GM18511 (cell line): ENCODE measurements around the gene SYCP3.

ENCODE experiments used
- ATAC-seq: cut with Tn5 transposase; IDR thresholded peaks from one replicate; pipeline ENCODE4 v1.9.1; 2021; ENCODE audit warnings: mild to moderate bottlenecking, moderate library complexity; ENCODE audit not compliant: unreplicated experiment

Gene SYCP3

DNA sequence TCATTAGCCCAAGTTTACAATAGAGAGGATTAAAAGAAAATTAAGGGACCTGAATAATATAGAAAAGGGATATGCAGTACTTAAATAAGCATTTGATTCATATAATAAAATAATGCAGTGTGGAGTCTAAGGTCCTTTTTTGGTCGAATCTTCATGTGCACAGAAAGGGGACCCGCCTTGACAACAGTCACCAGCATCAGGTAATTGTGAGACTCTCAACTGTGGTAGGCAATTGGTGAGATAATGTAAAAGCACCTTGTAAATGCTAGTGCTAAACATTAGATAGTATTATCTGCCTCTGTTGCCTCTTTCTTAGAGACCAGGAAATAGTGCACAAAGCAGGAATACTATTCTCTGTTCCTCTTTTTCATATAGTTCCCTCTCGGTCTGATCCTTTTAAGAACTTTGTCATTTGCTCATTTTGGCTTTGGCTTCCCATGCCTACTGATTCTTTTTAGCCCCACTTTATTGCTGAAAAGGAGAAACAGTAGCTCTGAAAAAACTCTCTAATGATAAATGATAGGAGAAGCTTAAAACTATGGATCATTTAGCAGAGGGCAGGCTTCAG, 24.3 kb downstream of the SYCP3 start:
- no peak for ATAC-seq

DNA sequence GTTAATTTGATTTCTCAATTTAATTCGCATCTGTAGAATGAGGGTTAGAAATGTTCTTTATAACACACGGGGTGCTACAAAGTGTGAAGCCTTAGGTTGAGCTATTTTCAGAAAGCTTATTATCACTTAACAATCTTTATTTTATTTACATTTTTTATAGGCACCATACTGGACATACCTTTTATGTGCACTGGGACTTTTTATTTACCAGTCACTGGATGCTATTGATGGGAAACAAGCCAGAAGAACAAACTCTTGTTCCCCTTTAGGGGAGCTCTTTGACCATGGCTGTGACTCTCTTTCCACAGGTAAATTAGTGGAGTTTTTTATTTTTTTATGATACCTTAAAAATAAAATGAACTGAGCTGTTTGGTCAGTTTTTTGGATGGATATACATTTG, 25.3 kb downstream of the SYCP3 start:
- no peak for ATAC-seq

DNA sequence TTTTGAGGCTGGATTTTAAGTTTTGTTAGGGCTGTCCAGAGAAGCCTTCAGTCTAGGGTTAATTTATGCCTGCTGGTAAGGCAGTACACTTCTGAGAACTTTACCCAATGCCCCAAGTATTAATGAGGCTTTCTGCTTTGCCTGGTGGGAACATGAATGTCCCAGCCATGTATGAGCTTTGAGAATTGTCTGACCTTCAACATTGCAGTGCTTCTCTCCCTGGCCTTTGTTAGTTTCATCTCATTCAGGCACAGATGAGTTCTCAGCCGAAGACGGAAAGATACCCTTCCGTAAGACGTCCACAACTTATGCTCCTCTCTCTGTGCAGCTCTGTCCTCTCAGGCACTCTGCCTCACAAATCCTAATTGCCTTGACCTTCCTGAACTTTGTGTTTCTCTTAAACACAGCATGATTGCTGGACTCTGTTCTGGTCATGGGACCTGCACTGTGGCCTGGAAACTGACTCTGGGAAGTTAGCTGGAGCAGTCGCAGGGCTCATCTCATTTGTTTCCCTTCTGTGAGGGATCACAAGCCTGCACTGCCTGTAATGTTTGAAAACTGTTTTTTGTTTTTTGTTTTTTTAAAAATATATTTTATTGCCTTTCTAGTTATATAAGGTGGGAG, 26.1 kb downstream of the SYCP3 start:
- no peak for ATAC-seq

DNA sequence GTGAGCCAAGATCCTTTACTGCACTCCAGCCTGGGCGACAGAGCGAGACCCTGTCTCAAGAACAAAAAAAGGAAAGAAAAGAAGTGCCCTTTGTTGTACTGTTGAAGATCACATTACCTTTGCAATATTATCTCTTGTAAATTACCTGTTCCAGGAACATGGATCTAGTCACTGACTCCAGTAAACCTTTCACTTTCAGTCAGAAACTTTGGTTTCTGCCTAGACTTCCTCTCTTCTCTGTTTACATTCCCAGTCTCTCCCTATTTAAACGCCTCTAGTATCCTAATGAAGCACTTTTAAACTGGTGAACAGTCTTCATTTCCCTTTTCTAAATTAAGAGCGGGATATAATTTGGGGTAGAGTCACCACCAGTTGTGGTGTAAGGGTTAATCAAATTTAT, 29.0 kb downstream of the SYCP3 start:
- ATAC-seq = no peak

DNA sequence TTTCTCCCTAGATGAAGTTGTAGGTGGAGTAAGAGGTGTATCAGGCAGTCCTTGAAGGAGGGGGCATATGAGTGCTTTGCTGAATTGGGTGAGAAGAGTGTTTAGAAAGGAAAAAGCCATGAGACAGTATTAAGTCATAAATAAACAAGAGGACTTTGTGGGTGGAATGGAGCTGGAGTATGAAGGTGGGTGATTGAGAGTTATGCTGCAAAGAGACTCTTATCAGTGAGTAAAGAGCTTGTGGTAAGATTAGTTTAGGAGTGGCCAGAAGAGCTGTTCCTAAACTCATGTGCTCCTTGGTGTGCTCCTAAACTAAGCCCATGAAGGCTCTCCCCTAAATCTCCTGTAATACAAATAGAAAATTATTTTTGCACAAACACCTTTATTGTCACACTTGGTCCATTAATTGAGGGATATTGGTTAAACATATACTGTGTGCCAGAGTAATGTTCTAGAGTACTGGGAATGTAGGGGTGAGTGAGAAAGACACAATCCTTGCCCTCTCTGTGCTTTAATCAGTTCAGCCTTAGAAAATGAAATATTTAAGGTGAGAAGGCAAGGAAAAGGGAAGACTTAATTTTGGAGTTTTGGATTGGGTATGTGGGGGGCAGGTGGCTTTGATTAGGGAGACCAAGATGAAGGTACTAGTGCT, 32.0 kb downstream of the SYCP3 start:
- ATAC-seq = no peak

DNA sequence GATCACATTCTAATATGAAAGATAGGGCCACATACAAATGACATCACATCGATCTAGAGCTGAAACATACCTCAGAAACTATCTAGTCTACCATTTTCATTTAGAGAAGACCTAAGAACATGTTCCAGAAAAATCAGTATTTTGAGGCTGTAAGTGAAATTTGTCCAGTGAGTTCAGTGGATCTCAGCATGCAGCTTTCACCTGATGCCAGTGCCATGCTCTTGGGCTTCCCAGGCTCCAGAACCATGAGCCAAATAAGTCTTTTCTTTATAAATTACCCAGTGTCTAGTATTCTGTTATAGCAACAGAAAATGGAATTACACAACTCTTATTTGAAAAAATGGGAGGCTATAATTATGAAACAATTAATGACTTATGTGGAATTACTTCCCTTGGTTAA, 32.9 kb downstream of the SYCP3 start:
- ATAC-seq = no peak

DNA sequence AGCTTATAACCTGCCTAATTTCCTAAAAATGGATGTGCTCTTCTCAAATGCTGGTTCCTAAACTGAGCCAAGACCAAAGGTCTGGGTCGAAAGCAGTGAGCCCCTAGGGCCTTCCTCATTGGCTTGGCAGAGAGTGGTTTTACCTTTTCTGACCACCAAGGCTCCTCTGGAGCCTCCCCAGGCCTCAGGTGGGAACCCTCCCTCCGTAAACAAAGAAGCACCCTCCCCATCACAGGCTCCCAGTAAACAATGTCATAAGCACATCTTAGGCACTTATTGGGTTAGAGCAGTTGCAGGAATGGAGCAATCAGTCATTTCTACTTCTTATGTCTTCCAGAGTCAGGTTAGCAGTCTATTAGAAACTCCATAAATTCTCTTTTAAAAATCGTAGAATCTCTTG, 35.8 kb downstream of the SYCP3 start:
- ATAC-seq = no peak

DNA sequence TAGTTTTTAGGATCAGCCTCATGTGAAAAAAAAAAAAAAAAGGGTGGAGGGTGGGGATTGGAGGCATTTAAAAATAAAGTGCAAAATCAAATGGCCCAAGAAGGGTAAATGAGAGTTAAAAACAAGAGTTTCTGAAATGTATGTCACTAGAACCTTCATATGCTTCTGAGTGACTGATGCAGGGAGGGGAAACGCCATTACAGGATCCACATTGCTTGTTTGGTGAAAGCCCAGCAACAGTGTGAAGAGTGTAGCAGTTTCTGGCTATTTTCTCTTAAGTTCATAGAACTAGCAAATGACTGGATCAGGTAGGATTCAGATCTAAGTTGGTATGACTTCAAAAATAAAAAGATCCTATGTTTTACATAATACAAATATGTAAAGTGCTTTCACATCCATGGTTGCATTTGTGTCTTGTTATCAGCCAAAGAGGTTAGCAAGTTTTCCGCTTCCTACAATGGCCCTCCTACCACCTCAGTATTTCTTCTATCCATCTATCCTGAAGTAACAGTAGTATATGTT, 38.9 kb downstream of the SYCP3 start:
- ATAC-seq = no peak

DNA sequence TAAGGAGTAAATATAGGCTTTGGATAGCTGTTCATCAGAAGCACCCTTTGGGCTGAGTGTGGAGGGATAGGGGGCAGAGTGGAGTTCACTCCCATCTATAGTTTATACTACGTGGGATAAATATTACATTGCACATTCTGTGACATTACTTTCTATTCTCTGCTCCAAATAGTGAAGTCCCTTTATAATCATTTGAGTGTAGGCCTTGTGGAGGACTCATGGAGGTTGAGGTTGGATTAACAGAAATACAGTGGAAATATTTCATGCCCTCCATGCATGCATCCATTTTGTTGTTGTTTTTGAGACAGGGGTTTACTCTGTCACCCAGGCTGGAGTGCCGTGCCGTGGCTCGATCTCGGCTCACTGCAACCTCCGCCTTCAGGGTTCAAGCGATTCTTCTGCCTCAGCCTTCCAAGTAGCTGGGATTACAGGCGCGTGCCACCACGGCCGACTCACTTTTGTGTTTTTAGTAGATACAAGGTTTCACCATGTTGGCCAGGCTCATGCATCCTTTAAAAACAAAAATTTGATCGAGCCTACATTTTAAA, 40.4 kb downstream of the SYCP3 start:
- ATAC-seq = no peak

DNA sequence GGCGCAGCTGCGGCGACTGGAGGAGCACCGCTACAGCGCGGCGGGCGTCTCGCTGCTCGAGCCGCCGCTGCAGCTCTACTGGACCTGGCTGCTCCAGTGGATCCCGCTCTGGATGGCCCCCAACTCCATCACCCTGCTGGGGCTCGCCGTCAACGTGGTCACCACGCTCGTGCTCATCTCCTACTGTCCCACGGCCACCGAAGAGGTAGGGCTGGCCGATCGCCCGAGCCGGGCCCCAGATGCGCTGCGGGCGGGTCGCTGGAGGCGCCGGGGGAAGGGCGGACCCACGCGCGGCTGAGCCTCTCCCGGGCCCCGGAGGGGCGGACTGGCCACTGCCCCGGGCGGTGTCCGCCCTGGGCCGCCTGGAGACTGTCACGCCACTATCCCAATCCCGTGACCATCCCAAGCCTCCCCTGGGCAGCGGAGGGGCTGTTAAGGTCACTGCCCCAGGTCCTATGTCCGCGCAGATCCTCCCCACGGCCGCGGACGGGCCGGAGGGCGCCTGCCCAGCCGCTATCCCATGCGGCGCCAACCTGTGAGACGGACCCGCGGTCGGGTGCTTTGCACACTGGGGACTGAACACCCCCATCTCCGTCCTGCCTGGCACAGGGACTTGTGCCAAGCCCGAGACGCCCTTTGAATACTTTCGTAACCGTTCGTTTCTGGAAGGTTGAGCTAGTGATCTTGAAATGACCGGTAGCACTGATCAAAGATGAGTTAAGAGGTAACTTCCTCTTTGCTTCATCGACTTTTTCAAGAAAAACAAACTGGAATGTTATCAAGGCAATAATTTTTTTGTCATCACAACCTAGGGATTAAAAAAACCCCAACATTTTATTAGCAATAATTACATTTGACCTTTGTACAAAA, 41.1 kb downstream of the SYCP3 start:
- ATAC-seq = peak; percentile 38

DNA sequence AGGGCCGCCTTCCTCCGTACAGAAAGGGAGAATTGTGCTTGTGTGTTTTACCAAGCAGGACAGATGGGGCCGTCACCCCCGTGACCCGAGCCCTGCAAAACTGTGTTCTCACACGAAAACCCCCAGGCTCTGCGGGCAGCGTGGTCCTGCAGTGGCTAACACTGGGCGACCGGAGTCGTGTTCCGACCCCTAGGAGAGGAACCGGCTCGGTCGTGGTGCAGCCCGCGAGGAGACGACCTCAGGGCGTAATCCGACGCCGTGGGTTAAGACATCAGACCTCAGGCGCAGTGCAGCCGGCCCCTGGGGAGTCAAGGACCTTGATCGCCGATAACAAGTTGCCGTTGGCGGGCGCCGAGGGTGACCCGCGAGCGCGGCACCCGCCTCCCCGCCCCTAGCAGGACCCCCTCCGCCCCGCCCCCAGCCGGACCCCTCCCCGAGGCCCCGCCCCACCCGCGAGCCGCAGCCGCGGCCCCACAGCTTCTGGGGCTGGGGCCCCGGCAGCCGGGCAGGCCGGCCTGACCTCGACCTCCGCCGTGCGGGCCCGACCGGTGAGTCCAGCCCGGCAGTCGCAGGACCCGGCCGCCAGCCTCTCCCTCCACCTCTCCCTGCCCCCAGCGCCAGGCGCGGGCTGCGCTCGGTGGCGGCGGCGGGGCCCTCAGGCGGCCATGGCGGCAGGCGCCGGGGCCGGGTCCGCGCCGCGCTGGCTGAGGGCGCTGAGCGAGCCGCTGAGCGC, 41.9 kb downstream of the SYCP3 start, which contains the start of gene CHPT1:
CHPT1 (plus strand) TSS at position 444 of the 733 bp plus-strand sequence; CDS start at position 666, 222 bp downstream.
- peak; percentile 76 for ATAC-seq

DNA sequence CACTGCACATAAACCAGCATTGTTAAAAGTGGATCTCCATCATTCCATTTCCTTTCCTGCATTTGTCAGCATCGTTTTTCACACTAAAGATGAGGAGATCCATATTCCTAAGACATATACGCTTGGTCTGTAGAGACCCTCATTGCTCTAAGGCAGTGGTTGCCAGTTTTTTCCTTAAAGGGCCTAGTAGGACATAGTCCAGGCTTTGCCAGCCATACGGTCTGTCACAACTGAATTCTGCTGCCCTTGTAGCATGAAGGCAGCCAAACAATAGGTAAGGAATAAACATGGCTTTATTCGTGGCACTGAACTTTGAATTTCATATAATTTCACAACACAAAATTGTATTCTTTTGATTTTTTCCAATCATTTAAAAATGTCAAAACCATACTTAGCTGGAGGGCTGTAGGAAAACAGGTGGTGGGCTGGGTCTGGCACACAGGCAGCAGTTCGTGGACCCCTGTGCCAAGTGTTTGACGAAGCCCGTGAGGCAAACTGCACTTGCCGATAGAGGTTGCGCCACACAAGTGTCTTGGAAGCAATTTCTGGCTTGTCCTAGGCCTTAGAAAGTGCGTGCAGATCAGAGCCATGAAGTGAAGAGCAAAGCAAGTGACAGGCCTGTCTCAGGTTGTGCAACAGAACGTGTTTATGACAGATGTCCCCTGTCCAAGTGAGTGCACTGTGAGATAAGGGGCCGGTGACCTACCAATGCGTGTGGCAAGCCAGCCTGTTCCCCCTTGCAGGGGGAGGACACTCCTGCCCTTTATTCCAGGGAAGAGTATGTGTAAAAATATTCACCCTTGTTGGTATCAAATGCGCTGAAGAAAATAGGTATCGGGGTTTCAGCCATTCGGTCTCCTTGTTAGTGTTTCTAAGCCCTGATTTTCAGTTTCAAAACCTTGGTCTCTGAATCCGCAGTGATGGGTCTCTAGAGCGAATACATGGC, 42.7 kb downstream of the SYCP3 start:
- ATAC-seq = peak; percentile 35

DNA sequence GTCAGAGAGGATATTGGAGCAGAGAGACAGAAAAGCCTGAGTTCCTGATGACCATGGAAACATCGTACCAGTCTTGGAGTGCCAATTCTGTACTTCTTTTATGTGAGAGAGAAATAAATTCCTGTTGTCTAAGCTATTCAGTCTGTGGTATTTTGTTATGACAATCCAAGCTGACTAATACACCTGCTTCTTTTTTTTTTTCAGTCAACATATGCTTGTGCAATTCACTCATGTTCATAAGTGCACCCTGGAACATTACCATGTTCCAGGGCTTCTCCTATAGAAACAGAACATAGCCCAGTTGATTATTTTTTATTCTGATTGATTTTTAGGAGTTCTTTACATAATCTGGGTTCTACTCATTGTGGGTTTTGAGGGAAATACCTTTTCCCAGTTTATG, 43.6 kb downstream of the SYCP3 start:
- ATAC-seq = no peak

DNA sequence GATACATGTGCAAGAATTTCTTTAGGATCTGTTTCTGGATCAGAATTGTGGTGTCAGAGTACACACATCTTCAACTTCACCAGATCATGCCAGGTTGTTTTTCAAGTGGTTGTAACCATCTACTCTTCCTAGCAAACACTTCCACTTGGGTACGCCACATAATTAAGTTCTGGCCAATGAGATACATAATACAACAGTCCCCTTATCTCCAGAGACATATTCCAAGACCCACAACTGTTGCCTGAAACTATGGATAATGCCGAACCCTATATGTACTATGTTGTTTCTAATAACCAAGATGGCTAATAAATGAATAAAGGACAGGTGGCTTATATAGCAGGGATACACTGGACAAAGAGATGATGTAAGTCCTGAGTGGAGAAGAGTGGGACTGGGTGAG, 44.3 kb downstream of the SYCP3 start:
- no peak for ATAC-seq

DNA sequence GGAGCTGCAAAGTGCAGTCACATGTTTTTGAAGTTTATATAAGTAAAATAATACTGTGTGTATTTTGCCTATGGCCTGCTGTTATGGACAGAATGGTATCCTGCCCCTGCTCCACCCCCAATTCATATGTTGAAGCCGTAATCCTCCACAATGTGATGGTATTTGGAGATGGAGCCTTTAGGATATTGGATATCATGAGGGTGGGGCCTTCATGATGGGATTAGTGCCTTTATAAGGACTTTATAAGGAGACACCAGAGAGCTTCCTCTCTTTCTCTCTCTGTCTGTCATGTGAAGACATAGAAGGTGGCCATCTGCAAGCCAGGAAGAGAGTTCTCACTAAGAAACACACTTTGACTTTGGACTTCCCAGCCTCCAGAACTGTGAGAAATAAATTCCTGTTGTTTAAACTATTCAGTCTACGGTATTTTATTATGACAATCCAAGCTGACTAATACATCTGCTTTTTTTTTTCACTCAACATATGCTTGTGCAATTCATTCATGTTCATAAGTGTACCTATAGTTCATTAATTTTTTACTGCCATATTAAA, 44.9 kb downstream of the SYCP3 start:
- no peak for ATAC-seq

DNA sequence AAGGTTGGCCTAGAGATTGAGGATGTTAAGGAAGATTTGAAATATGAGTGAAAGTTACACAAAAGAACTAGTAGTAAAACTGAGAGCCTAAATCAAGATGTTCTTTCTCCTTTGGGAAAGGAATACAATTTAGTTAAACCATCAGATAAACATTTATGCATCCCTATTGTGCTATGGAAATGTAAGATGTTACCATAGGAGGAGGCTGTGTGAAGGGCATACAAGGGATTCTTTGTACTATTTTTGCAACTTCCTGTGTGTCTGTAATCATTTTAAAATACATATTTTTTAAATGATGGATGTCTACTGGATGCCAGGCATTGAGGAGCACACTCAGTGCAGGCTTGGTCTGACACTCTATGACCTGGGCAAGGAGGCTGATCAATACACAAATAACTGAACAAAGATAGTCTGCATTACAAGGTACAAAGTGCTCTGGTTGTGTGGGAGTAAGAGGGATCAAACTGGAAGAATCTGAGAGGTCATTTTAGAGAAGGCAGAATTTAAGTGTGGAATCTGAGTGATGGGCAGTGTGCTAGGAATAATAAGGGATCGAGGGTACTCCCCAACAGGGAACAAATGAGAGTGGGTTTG, 47.7 kb downstream of the SYCP3 start:
- no peak for ATAC-seq

DNA sequence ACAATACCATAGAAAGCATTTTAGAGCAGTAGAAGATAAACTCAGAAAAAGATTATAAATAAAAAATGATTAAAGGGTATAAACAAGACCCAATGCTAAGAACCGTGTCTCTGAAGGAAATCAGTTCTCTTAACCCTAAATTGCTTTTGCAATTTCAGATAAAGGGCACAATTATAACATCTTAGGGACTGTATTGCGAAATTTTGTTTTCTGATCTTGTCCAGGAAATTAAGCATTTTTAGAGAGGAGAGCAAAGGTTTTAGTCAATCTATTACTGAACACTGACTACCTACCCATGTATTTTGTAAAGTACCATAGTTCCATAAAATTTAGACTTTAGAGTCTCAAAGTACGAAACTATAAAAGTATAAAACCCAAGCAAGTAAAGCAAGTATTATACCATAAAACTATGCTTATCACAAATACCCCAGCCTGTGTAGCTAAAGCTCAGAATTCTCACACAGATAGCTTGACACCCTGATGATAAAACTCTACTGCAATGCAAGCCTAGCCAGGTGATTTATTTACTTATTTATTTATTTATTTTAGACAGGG, 48.6 kb downstream of the SYCP3 start:
- ATAC-seq = no peak

DNA sequence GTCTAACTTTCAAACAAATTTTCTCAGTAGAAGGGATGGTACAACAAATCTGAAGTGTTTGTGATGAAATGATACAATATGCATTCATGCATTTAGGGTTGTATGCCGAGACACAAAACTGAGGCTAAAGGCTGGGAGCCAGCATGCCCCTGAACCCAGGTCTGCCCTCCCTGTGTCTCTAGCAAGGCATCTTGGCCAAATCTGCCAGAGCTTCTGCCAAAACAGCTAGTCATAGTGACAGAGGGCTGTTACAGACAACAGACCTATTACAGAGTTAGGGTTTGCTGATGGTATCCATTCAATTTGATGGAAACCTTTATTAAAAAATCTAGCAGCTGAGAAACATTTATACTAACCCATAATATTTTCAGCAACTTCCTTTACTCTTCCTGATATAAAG, 53.1 kb downstream of the SYCP3 start:
- ATAC-seq = no peak
